ENCODE data around the gene THSD4. TPM values are rescaled to one million over a fixed set of nuclear protein-coding genes. Genes with fewer than 3 reads are reported as not detected.

Gene THSD4
- polyA plus RNA-seq, 2 of the 4 experiments (the other 2 are of a cell fraction): 15.8 to 40.7 TPM

GRCh38 chr15:71430782-71431181, 315.5 kb downstream of the THSD4 start:
- DNase-seq (ENCODE audit: low read depth in 1 of 2, low spot score in 1 of 2) (no peak), FAIRE-seq (peak; percentile 7), ATAC-seq (no peak)
- H3K4me2 ChIP-seq: no peak overlapping the region
- H3K9me3 ChIP-seq: no peaks in the 10 kb centered on the region
- H3K4me1 ChIP-seq: peaks cover 34% of the 10 kb centered on the region
- no peak overlapping the region for H3K4me3 ChIP-seq
- peak overlapping the region in 1 of 2 experiments; percentile 50; a peak in 1 of 6 replicates for H3K27ac ChIP-seq
- ChIA-PET CTCF (interaction anchor here (0.6 to 2.7 kb wide), 11 partner anchors 10 to 743 kb away, joined by 3 to 11 read pairs (median 4); no protein-coding TSS in a partner anchor), POLR2A (no interaction called here)
- TF ChIP-seq BCL3 (IDR thresholded peaks at IDR 0.05) (no peak), E2F6 (IDR thresholded peaks at IDR 0.05; ENCODE audit: borderline replicate concordance, low read depth) (no peak), FOSB (CRISPR knock-in tag; IDR thresholded peaks at IDR 0.05) (no peak), GATA3 (IDR thresholded peaks at IDR 0.05; ENCODE audit: borderline replicate concordance) (no peak), ELK1 (IDR thresholded peaks at IDR 0.05; ENCODE audit: low read depth, low read length) (no peak), CHD4 (IDR thresholded peaks at IDR 0.05; ENCODE audit: borderline replicate concordance) (no peak), SMC3 (IDR thresholded peaks at IDR 0.05) (no peak), KDM1A (IDR thresholded peaks at IDR 0.05; ENCODE audit: low read depth) (no peak), CEBPB (IDR thresholded peaks at IDR 0.05) (no peak), HEYL (CRISPR knock-in tag; IDR thresholded peaks at IDR 0.05) (no peak), BHLHE40 (IDR thresholded peaks at IDR 0.05; ENCODE audit: low read depth, low read length) (no peak), JUNB (IDR thresholded peaks at IDR 0.05) (no peak), JUN (IDR thresholded peaks at IDR 0.05) (no peak), MAZ (IDR thresholded peaks at IDR 0.05; ENCODE audit: borderline replicate concordance, low read depth, low read length) (no peak), MAFK (IDR thresholded peaks at IDR 0.05; ENCODE audit: partially characterized antibody) (no peak), EHF (CRISPR knock-in tag; IDR thresholded peaks at IDR 0.05) (no peak)
- TF ChIP-seq, protein P1, sequence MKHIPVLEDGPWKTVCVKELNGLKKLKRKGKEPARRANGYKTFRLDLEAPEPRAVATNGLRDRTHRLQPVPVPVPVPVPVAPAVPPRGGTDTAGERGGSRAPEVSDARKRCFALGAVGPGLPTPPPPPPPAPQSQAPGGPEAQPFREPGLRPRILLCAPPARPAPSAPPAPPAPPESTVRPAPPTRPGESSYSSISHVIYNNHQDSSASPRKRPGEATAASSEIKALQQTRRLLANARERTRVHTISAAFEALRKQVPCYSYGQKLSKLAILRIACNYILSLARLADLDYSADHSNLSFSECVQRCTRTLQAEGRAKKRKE (CRISPR knock-in tag; IDR thresholded peaks at IDR 0.05; ENCODE audit: low read depth): no peak
- WGBS (ENCODE audit: missing lambda C conversion rate): 93% methylated on average over 2 of the region's 2 CpGs

- ATAC-seq (no peak), DNase-seq (ENCODE audit: low read depth in 1 of 2, low spot score in 1 of 2) (no peak), FAIRE-seq (peak; percentile 96)
- H3K4me2 ChIP-seq: no peak overlapping the region
- CTCF ChIA-PET: interaction anchor here (0.7 to 5.1 kb wide), 9 partner anchors 9 to 299 kb away, joined by 3 to 29 read pairs (median 4); no protein-coding TSS in a partner anchor
- WGBS (ENCODE audit: missing lambda C conversion rate): 86% methylated on average over 8 of the region's 8 CpGs
- peaks cover 5% of the 10 kb centered on the region for H3K9me3 ChIP-seq
- peak overlapping the region; percentile 20 to 53; a peak in 3 of 6 replicates for H3K27ac ChIP-seq
- H3K4me3 ChIP-seq: no peak overlapping the region
- POLR2A ChIA-PET: no interaction called here
- H3K4me1 ChIP-seq: peaks cover 34% of the 10 kb centered on the region
- TF ChIP-seq E2F6 (IDR thresholded peaks at IDR 0.05; ENCODE audit: borderline replicate concordance, low read depth): no peak
- no peak for TF ChIP-seq PBX3 (IDR thresholded peaks at IDR 0.05)
- TF ChIP-seq HOXB13 (CRISPR knock-in tag; IDR thresholded peaks at IDR 0.05; ENCODE audit: low read depth): no peak
- no peak for TF ChIP-seq POLR2A (IDR thresholded peaks at IDR 0.05; ENCODE audit: low read length)
- TF ChIP-seq FOXS1 (CRISPR knock-in tag; IDR thresholded peaks at IDR 0.05): no peak
- no peak for TF ChIP-seq ZNF302 (CRISPR knock-in tag; IDR thresholded peaks at IDR 0.05)
Observed at GRCh38 chr15:71431343-71432336, 316.4 kb downstream of the THSD4 start.

Data from A549 (cell line).